Chondrocyte (in vitro differentiated cells): ENCODE measurements around the gene COG5. TPM values are rescaled to one million over a fixed set of nuclear protein-coding genes. Genes with fewer than 3 reads are reported as not detected.

Source experiments
- DNase-seq: peaks from one replicate; pipeline ENCODE4 v3.0.0; 2021; ENCODE audit warnings: mixed read lengths, low spot score
- H3K27ac Mint-ChIP-seq: one replicate; pipeline ENCODE4 v1.8.0; 2021; ENCODE audit warnings: mild to moderate bottlenecking, moderate library complexity, mixed read lengths; ENCODE audit not compliant: unreplicated experiment
- H3K27me3 Mint-ChIP-seq: 2 replicates; pipeline ENCODE4 v1.8.0; 2021; ENCODE audit warnings: low read depth, mixed read lengths
- H3K36me3 Mint-ChIP-seq: 2 replicates; pipeline ENCODE4 v1.8.0; 2021; ENCODE audit warnings: low read depth, mixed read lengths
- H3K4me1 Mint-ChIP-seq: 2 replicates; pipeline ENCODE4 v1.8.0; 2021; ENCODE audit warnings: low read depth, mild to moderate bottlenecking, mixed read lengths
- H3K4me3 Mint-ChIP-seq: one replicate; pipeline ENCODE4 v1.8.0; 2021; ENCODE audit warnings: mild to moderate bottlenecking, moderate library complexity, mixed read lengths; ENCODE audit not compliant: unreplicated experiment
- H3K9me3 Mint-ChIP-seq: 2 replicates; pipeline ENCODE4 v1.8.0; 2021; ENCODE audit warnings: low read depth, mixed read lengths
- CTCF ChIP-seq: fragments of 200-600 bp; sonication (generic); IDR thresholded peaks from 2 replicates; pipeline ENCODE4 v1.5.0; 2021; ENCODE audit warnings: antibody characterized with exemption, mild to moderate bottlenecking, moderate library complexity
- total RNA-seq: library from RNA; stranded (reverse); gene quantifications from 3 replicates; pipeline ENCODE4 v1.2.1, GENCODE V29; 2021

The COG5 gene
- total RNA-seq, 1 donor from 2014 or later = 52.8 TPM

DNA sequence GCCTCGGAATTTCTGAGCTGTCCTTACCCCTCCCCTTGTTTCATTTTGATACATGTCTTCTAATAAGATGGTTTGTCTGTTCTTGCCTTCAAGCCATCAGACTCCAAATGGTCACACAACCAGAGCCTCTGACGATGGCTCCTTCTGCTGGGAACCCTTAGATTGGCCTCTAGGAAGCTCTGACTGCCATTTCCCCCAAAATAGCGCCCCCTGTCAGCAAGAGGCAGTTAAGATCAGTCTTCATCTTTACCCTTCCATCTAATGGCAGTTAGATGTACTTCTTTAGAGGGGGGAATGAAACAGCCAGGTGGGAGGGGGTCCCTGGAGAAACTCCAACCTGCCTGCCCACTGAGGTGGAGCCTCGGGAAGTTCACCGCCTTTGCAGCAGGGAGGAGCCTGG is 179.7 kb downstream of the COG5 start:
- Mint-ChIP-seq H3K9me3 (no peaks in the 10 kb centered on the region), H3K27ac (no peak overlapping the region), H3K4me1 (peaks cover 45% of the 10 kb centered on the region)

GRCh38 chr7:107383203-107383602 is 180.5 kb downstream of the COG5 start:
- no peak overlapping the region for H3K27ac Mint-ChIP-seq
- no peaks in the 10 kb centered on the region for H3K27me3 Mint-ChIP-seq
- no peak for TF ChIP-seq CTCF
- H3K4me3 Mint-ChIP-seq = no peak overlapping the region
- peaks cover 39% of the 10 kb centered on the region for H3K4me1 Mint-ChIP-seq
- no peaks in the 10 kb centered on the region for H3K36me3 Mint-ChIP-seq
- H3K9me3 Mint-ChIP-seq = peaks cover 5% of the 10 kb centered on the region
- no peak for DNase-seq

More for the DNA sequence above, 179.7 kb downstream of the COG5 start:
- no peaks in the 10 kb centered on the region for H3K36me3 Mint-ChIP-seq
- DNase-seq = no peak
- no peaks in the 10 kb centered on the region for H3K27me3 Mint-ChIP-seq
- TF ChIP-seq CTCF = peak; percentile 33
- no peak overlapping the region for H3K4me3 Mint-ChIP-seq

DNA sequence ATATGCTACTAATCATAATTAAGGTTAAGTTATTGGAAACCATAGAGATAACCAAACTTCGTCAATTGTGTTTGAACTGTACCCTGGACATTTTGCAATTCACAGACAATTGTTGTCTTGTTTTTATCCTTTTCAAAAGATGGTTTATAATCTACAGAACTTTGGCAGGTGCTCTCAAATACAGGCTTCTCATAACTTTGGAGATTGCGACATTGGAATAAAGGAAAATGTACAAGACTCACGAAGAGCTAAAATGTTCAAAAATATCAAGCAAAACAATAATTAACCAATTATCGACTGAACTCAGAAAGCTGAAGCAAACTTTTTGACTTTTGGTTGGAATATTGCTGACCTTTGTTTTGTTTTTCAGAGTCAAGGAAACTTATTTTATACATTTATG is 182.3 kb downstream of the COG5 start:
- DNase-seq = no peak
- no peak for TF ChIP-seq CTCF
- H3K4me1 Mint-ChIP-seq = peaks cover 22% of the 10 kb centered on the region
- H3K36me3 Mint-ChIP-seq = no peaks in the 10 kb centered on the region
- no peaks in the 10 kb centered on the region for H3K27me3 Mint-ChIP-seq
- no peak overlapping the region for H3K4me3 Mint-ChIP-seq
- no peak overlapping the region for H3K27ac Mint-ChIP-seq
- peaks cover 5% of the 10 kb centered on the region for H3K9me3 Mint-ChIP-seq

GRCh38 chr7:107373354-107373753 is 190.4 kb downstream of the COG5 start:
- Mint-ChIP-seq H3K4me3 (no peak overlapping the region), H3K27me3 (no peaks in the 10 kb centered on the region), H3K27ac (peak overlapping the region; percentile 58), H3K4me1 (peaks cover 20% of the 10 kb centered on the region), H3K36me3 (no peaks in the 10 kb centered on the region), H3K9me3 (no peaks in the 10 kb centered on the region)
- TF ChIP-seq CTCF = no peak
- no peak for DNase-seq

DNA sequence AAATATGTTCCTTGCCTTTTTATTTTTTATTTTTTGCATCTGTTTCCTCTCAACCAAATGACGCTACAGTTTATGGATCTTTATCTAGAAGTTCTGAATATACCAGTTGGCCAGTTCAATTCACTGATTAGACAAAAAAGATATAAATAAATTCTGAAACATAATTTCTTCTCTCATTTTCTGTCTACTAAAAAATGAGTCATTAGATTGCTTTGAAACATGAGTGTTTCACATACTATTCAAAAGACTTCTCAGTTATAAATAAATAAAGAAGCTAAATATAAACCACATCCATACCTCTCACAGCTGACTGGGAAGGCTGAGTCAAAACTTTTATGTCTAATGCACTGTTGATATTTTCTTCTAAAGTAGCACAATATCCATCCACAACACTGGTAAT is 191.4 kb downstream of the COG5 start:
- TF ChIP-seq CTCF = no peak
- Mint-ChIP-seq H3K27me3 (no peaks in the 10 kb centered on the region), H3K36me3 (peaks cover 1% of the 10 kb centered on the region), H3K27ac (peak overlapping the region; percentile 86), H3K9me3 (no peaks in the 10 kb centered on the region), H3K4me3 (no peak overlapping the region), H3K4me1 (peaks cover 20% of the 10 kb centered on the region)
- no peak for DNase-seq
